OCI-LY7 (cell line): ENCODE data around the gene NEURL3.
"Not testable (repeated sequence)": the region's sequence is repeated elsewhere in the genome, so short reads cannot be mapped to it uniquely, and the experiment has no call there.

Experiments
- CTCF ChIP-seq: fragments of 200-600 bp; sonication (generic); conservative IDR thresholded peaks from 2 replicates; pipeline ENCODE4 v1.5.1; 2014; ENCODE audit warnings: mild to moderate bottlenecking, antibody characterized with exemption, low read length, moderate library complexity, mixed read lengths
- EZH2phosphoT487 ChIP-seq: fragments of 200-600 bp; sonication (generic); IDR thresholded peaks from 2 replicates; pipeline ENCODE4 v1.6.1; 2018; ENCODE audit warnings: low read depth, borderline replicate concordance, mild to moderate bottlenecking, mixed run types, antibody characterized with exemption, low read length, moderate library complexity, mixed read lengths

- not testable (repeated sequence) for TF ChIP-seq CTCF, EZH2phosphoT487
These were observed 48.8 kb upstream of the NEURL3 start for GRCh38 chr2:96553957-96554292.
